HG03432 (cell line): ENCODE measurements around the gene PMIS2.
"Not testable (repeated sequence)": the region's sequence is repeated elsewhere in the genome, so short reads cannot be mapped to it uniquely, and the experiment has no call there.

Experiments used
- ATAC-seq: cut with Tn5 transposase; IDR thresholded peaks from one replicate; pipeline ENCODE4 v1.9.1; 2021; ENCODE audit warnings: mild to moderate bottlenecking, moderate library complexity; ENCODE audit not compliant: unreplicated experiment

PMIS2 gene

DNA sequence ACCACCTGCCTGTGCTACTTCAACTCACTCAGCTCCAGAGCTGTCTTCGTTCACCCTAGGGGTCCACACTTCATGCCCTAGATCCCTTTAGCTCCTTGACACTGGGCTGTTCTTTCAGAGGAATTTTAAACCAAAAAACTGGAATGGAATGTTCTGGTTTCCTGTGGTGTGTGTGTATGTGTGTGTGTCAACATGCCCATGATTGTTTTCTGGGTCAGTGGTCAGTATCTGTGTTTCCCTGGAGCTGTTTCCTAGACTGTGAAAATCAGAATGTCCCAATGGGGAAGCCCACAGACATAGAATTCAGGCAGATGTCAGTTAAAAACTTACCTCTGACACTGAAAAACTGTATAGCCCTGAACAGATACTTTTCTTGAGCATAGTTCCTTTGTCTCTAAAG lies 1.3 kb downstream of the PMIS2 start:
- no peak for ATAC-seq

- ATAC-seq = no peak
Observed at GRCh38 chr19:35590875-35591274, 4.9 kb downstream of the PMIS2 start.

DNA sequence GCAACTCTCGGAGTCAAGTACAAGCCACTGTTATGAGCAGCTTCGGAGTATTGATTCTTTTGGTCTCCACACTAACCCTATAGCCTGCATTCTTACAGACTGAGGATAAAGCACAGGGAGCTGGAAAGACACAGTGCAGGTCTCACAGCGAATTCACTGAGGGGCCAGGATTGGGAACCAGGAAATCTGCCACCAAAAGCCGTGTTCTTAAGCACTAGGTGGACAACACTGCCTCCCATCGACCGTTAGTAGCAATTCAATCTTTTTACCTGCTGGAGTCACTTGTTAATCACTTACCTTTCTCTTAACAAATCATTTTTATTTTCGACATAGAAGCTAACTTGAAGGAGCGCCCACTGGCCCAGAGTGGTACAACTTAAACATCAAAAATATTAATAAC lies 6.3 kb downstream of the PMIS2 start:
- ATAC-seq = no peak

GRCh38 chr19:35595026-35595425 lies 9.1 kb downstream of the PMIS2 start:
- not testable (repeated sequence) for ATAC-seq

DNA sequence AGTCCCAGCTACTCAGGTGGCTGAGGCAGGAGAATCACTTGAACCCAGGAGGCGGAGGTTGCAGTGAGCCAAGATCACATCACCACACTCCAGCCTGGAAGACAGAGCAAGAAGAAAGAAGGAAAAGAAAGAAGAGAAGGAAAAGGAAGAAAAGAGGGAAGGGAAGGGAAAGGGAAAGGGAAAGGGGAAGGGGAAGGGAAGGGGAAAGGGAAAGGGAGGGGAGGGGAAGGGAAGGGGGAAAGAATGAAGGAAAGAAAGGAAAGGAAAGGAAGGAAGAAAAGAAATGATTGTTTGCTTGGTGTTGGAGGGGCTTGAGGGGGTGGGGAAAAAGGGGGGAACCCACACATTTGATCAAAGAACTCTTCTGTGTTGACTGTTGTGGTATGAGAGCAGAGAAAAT lies 10.0 kb downstream of the PMIS2 start:
- ATAC-seq = no peak

DNA sequence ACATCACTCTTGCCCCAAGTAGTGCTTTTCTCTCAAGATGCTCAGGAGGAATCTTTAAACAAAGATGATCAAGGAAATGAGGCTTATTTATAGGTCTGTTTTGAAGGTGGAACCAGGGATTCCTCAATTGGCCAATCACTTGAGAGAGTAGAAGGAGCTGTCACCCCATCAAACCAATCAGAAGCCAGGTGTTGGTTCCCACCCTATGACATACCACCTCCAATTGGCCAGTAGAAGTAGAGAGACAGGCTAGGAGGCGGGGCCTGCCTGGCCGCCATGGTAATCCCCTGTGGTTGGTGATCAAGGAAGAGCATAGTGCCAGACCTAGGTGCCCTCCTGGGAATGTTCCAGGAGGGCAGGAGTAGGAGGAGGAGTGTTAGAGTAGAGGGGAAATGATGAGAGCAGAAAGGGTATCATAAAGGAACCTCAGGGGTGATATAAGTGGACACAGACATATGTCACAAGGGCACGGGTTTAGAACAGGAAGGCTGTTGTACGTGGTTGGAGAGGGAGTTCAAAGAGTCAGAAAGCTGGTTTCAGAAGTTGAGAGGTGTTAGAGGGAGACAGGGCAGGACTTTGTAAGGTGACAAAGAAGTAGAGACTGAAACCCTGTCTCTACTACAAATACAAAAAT lies 10.5 kb downstream of the PMIS2 start:
- ATAC-seq = no peak

- ATAC-seq = no peak
Observed at GRCh38 chr19:35601971-35602370, 16.0 kb downstream of the PMIS2 start.

- not testable (repeated sequence) for ATAC-seq
Observed at GRCh38 chr19:35604436-35604835, 18.5 kb downstream of the PMIS2 start.

- ATAC-seq = not testable (repeated sequence)
Observed at GRCh38 chr19:35607170-35607569, 21.2 kb downstream of the PMIS2 start.

DNA sequence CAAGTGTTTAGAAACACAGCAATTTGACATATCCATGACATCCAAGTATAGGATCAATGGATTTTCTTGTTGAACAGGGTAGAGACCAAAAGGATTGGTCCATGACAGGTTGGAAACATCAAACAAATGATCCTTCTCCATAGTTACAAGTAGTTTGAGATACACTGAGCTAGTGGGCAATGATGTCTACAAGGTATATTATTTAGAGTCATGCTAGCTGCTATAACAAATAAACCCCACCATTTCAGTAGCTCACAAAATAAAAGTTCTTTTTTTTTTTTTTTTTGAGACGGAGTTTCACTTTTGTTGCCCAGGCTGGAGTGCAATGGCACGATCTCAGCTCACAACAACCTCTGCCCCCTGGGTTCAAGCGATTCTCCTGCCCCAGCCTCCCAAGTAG lies 21.7 kb downstream of the PMIS2 start:
- ATAC-seq = no peak

DNA sequence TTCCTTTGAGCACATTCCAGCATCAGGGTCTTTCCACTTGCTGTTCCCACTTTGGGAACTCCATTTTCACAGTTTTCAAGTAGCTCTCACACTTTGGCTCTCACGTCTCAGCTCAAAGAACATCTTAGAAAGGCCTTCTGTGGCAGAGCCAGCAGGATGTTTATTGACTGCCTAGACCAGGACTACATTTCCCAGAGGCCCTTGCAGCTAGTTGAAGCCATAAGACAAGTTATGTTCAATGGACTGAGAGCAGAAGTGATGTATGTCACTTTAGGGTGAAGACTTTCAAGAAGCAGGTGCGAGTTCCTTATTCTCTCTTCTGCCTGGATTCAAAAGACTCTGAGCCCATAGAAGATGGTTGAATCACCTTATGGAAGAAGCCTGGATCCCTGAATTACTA lies 22.3 kb downstream of the PMIS2 start:
- no peak for ATAC-seq

DNA sequence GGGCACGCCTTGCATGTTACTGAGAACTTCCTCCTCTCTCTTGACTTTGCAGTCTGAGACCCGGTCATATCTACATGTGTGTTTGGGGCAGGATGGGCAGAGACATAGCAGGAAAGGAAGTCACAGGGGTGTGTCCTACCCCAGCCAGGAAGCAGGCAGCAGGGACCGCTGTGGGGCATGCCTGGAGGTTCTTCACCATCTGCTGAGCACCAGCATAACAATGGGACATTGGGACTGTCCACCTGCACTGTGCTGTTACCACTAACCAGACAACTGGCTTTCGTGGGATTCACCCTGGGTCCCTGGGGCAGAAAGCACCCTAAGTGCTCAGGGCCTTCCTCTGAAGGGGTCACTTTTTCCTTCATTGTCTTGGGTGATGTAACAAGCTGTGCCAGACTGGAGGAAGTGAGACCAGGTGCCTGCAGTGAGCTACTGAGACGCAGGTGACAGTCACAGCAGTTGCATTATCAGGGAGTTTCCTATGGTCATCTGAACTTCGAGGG lies 23.9 kb downstream of the PMIS2 start:
- peak; percentile 37 for ATAC-seq

- ATAC-seq = no peak
Observed at GRCh38 chr19:35612224-35612558, 26.2 kb downstream of the PMIS2 start.

DNA sequence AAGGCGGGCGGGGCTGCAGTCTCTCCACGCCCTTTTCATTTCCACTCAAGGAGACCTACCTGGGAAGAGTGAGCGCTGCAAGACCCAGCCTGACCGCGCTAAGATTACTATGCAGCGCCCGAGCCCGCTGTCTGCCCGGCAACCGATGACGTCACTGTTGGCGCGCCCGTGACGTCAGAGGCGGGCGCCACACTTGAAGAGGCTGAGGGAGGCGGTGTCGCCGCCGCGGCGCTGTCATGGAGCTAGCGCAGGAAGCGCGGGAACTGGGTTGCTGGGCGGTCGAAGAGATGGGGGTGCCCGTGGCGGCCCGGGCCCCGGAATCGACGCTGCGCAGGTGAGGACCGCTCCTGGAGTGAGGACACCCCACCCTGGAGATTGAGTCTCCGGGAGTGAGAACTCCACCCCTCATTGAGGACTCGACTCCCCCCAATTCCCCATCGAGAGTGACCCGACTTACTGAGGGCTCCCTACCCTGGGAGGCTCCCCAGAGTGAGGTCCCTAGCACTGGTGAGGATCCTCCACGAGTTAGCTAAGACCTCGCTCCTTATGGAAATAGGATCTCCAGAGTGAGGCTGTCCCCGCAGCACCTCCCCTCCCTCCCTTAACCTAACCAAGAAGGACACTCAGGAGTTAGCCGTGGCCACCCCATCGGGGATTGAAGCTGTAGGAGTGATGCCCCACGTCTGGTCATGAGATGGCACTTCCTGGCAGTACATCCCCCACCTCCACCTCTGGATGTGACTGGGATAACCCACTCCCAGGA lies 26.8 kb downstream of the PMIS2 start, which contains the start of gene HAUS5:
Gene HAUS5, plus strand, starts transcription at position 177 of the 763 bp plus-strand sequence. Its CDS starts 60 bp downstream, at position 237.
- ATAC-seq = peak; percentile 79

- no peak for ATAC-seq
Observed at GRCh38 chr19:35613574-35613973, 27.6 kb downstream of the PMIS2 start.

DNA sequence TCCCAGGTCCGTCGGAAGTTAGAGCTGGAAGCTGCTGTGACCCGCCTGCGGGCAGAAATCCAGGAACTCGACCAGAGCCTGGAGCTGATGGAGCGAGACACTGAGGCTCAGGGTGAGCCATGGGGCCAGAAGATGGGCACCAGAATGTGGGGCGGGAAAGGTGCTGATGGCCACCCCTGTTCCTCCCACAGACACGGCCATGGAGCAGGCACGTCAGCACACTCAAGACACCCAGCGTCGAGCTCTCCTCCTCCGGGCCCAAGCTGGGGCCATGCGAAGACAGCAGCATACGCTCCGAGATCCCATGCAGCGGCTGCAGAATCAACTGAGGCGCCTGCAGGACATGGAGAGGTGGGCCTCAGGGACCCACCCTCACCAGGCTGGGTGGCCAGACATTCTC lies 29.1 kb downstream of the PMIS2 start:
- no peak for ATAC-seq

DNA sequence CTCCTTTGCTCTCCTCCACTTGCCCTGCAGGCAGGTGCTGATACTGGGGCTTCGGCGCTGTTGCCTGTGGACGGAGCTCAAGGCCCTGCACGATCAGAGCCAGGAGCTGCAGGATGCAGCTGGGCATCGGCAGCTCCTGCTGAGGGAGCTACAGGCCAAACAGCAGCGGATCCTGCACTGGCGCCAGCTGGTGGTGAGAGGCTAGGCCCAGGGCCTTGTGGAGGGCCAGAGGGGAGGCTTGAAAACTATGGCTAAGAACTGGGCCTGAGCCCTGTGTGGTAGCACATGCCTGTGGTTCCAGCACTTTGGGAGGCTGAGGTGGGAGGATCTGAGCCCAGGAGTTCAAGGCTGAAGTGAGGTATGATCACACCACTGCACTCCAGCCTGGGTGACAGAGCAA lies 32.9 kb downstream of the PMIS2 start:
- no peak for ATAC-seq

- no peak for ATAC-seq
Observed at GRCh38 chr19:35619290-35619923, 33.4 kb downstream of the PMIS2 start.

DNA sequence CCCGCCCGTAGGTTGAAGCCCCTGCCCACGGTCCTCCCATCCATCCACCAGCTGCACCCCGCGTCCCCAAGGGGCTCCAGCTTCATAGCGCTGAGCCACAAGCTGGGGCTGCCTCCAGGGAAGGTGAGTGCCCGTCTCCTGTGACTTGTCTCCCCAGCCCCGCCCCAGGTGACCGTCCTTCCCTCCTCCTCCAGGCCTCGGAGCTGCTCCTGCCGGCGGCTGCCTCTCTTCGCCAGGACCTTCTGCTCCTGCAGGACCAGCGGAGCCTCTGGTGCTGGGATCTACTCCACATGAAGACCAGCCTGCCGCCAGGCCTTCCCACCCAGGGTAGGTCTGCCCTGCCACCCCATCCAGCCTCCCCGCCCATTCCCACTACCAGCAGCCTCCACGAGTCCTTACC lies 34.0 kb downstream of the PMIS2 start:
- ATAC-seq = no peak

GRCh38 chr19:35621708-35622107 lies 35.7 kb downstream of the PMIS2 start:
- no peak for ATAC-seq

GRCh38 chr19:35622750-35623149 lies 36.8 kb downstream of the PMIS2 start:
- no peak for ATAC-seq
